Heart left ventricle (tissue), 16 donors: ENCODE measurements around the gene TPBGL. TPM values are rescaled to one million over a fixed set of nuclear protein-coding genes. Genes with fewer than 3 reads are reported as not detected.

Experiments used
- ATAC-seq, 4 donors: fragments of 200-7000 bp; cut with Tn5 transposase; one replicate each; pipeline ENCODE4 v1.9.1; 2020 to 2022; ENCODE audit warnings: moderate library complexity in 4 of 4, mild to moderate bottlenecking in 3 of 4, moderate number of reproducible peaks in 1 of 4
- DNase-seq, 5 donors: peaks; one replicate each; pipeline ENCODE4 v3.0.0-alpha.2; 2020
- H3K27ac ChIP-seq, 12 donors: fragments of 200-600 bp; sonication (generic) in 4 of 12; one replicate each; pipeline versions ENCODE4 v1.5.0 to v1.8.0; 2016 to 2022; ENCODE audit warnings: mild to moderate bottlenecking in 2 of 12
- H3K27me3 ChIP-seq, 9 donors: fragments of 200-600 bp; sonication (generic) in 2 of 9; one replicate each; pipeline versions ENCODE4 v1.5.1 to v1.8.0; 2016 to 2022; ENCODE audit warnings: mild to moderate bottlenecking in 3 of 9
- H3K36me3 ChIP-seq, 9 donors: fragments of 200-600 bp; sonication (generic) in 2 of 9; one replicate each; pipeline versions ENCODE4 v1.5.0 to v1.8.0; 2018 to 2022; ENCODE audit warnings: mild to moderate bottlenecking in 2 of 9
- H3K4me1 ChIP-seq, 12 donors: fragments of 200-600 bp; sonication (generic) in 4 of 12; one replicate each; pipeline versions ENCODE4 v1.5.0 to v1.8.0; 2016 to 2022; ENCODE audit warnings: mild to moderate bottlenecking in 3 of 12
- H3K4me3 ChIP-seq, 12 donors: fragments of 200-600 bp; sonication (generic) in 4 of 12; one replicate each; pipeline versions ENCODE4 v1.5.0 to v1.8.0; 2017 to 2022; ENCODE audit warnings: mild to moderate bottlenecking in 9 of 12, moderate library complexity in 4 of 12
- H3K9me3 ChIP-seq, 12 donors: fragments of 200-600 bp; sonication (generic) in 4 of 12; one replicate each; pipeline versions ENCODE4 v1.5.0 to v1.8.0; 2016 to 2022; ENCODE audit warnings: mild to moderate bottlenecking in 1 of 12
- POLR2A ChIP-seq, 2 donors: fragments of 450-650 bp; IDR thresholded peaks; one replicate each; pipeline ENCODE4 v1.6.1; 2017; ENCODE audit warnings: antibody characterized with exemption in 2 of 2, mild to moderate bottlenecking in 2 of 2, moderate library complexity in 2 of 2
- WGBS, 4 donors: extraction: QIAGEN DNeasy Blood & Tissue Kit in 2 of 4; methylation state at CpG; one replicate each; pipeline versions ENCODE4 v1.1.5 to v1.1.7; 2013 to 2018; 5-methylcytosine and 5-hydroxymethylcytosine counted together
- intact Hi-C, 10 donors: fragments of 100-400 bp; cut with DNase I; formaldehyde crosslinking; loops; one replicate each; pipeline versions ENCODE4 v1.11.1 to v1.14.2; 2022
- polyA plus RNA-seq, 2 donors: library from polyadenylated mRNA; stranded (reverse); fragments of 200-250 nt; gene quantifications; one replicate each; pipeline ENCODE4 v1.2.3, GENCODE V29; 2013
- total RNA-seq, 9 donors: library from RNA; depleted of rRNA in 2 of 9; stranded (reverse); fragments of >200 nt in 2 of 9; fragmentation: NEBNext Ultra II Directional in 3 of 9; extraction: Animal tissue kit (Norgen Biotek cat#: 25700) in 3 of 9; gene quantifications; one replicate each; pipeline versions ENCODE4 v1.1.0 to v1.2.4, GENCODE V29; 2016 to 2023
- TF ChIP-seq, protein P1 (sequence below), 12 donors: fragments of 200-600 bp; sonication (generic) in 4 of 12; IDR thresholded peaks; one replicate each; pipeline versions ENCODE4 v1.5.0 to v1.8.0; 2018 to 2022; ENCODE audit warnings: antibody characterized with exemption in 12 of 12, mild to moderate bottlenecking in 5 of 12
- donor health status: ischemic (EF 13 %, LVEDD 7.1; RV severe dilation, severe dysfunction).
- donor health status: healthy with polysubstance abuse.
- donor health status: DM: no; HTN: yes; CAD: no.
- donor health status: DM: no; HTN: no; CAD: no.
- donor health status: ischemic (EF 25% LVEDD 6.9; RV normal size, moderate dysfunction).
- donor health status: ischemic (EF 25% LVEDD 5.7; RV mildly dilated, moderate dysfunction).
- donor health status: healthy.
- donor health status: DM: yes; HTN: yes; CAD: no.
- donor health status: ischemic (EF 35%, LVEDD 5.7; RV mildly dilated, moderate dysfunction).
- donor health status: nonischemic (EF 11% LVEDD 7.7; RV severe dilation, severe dysfunction).
- donor health status: DM: yes; HTN: yes; CAD: no.
- donor health status: PGD.
- donor health status: ischemic (EF 29% LVEDD 5.4; RV normal size, mild dysfunction).
- donor health status: nonischemic (EF 23%, LVEDD 6.1; RV moderate dilation, normal function).

The TPBGL gene
- total and polyA plus RNA-seq, 11 donors: 0.07 to 1.0 (median 0.14) TPM; not detected in 5

DNA sequence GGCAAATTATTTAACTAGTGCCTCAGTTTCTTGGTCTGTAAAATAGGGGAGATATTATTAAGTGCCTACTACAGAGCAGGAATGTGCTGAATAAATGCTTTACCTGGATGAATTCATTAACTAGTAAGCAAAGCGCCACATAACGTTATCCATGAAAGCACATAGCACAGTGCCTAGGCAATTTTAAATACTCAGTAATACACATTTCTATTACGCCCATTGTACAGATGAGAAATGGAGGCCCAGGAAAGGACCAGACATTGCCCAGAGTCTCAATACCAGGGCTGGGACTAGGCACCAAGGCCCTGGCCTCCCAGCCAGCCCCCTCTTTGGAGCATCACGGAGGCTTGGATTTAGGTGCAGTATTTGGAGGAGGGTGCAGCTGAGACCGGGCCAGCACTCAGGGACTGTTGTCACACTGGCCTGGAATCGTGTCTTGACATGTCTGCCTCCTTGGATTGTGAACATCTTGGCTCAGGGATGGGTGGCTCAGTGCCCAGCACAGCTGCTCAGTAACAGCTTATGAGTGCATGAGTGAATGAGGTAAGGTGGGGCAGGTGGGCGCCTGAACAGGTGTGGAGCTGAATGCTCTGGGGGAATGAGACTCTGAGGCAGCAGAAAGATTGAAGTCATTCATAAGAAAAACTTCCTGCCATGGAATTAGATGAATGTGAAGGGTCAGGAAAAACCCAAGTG, 42.1 kb upstream of the TPBGL start:
- no peaks in the 10 kb centered on the region for H3K27me3 ChIP-seq
- intact Hi-C loops: no loop called here
- no peak overlapping the region for H3K4me3 ChIP-seq
- peaks cover 3 to 37% (median 24%) of the 10 kb centered on the region in 12 donors for H3K4me1 ChIP-seq
- TF ChIP-seq, protein P1, sequence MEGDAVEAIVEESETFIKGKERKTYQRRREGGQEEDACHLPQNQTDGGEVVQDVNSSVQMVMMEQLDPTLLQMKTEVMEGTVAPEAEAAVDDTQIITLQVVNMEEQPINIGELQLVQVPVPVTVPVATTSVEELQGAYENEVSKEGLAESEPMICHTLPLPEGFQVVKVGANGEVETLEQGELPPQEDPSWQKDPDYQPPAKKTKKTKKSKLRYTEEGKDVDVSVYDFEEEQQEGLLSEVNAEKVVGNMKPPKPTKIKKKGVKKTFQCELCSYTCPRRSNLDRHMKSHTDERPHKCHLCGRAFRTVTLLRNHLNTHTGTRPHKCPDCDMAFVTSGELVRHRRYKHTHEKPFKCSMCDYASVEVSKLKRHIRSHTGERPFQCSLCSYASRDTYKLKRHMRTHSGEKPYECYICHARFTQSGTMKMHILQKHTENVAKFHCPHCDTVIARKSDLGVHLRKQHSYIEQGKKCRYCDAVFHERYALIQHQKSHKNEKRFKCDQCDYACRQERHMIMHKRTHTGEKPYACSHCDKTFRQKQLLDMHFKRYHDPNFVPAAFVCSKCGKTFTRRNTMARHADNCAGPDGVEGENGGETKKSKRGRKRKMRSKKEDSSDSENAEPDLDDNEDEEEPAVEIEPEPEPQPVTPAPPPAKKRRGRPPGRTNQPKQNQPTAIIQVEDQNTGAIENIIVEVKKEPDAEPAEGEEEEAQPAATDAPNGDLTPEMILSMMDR (IDR thresholded peaks at IDR 0.05): no peak
- TF ChIP-seq POLR2A (IDR thresholded peaks at IDR 0.05): no peak
- H3K27ac ChIP-seq: no peak overlapping the region
- WGBS, 4 donors: 82 to 90% (median 88%) methylated on average over 6 to 7 of the region's 7 CpGs
- ATAC-seq: no peak
- DNase-seq: no peak
- no peaks in the 10 kb centered on the region for H3K9me3 ChIP-seq
- peaks cover 0 to 66% (median 0%) of the 10 kb centered on the region in 9 donors for H3K36me3 ChIP-seq

DNA sequence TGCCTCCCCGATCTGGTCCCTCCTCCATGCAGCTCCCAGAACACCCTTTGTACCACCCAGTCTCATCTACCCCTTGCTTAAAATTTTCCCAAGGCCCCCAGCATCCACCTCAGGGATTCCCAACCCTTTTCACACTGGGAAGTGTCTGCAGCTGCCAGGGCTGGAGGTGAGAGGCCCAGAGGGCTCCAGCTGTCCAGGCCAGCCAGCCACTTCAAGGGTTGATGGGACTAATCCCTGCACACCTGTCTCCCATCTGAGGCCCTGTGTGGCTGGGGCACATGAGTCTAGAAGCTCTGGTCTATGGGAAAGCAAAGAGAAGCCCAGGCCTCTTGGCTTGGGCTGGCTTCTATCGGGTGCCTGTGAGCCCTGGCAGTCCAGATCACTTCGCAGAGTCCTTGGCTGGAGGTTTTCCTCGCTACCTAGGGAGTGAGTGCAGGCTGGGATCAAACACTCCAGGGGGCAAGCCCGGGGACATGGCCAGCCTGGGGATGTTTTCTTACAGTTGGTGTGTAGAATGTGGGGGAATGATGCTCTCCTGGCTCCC, 41.1 kb upstream of the TPBGL start:
- H3K4me3 ChIP-seq: no peak overlapping the region
- DNase-seq: no peak
- TF ChIP-seq, protein P1 (IDR thresholded peaks at IDR 0.05): no peak
- no peak for TF ChIP-seq POLR2A (IDR thresholded peaks at IDR 0.05)
- WGBS, 4 donors: 76 to 89% (median 82%) methylated on average over 2 to 5 of the region's 5 CpGs
- intact Hi-C loops: no loop called here
- no peak overlapping the region for H3K27ac ChIP-seq
- ATAC-seq: no peak
- no peaks in the 10 kb centered on the region for H3K9me3 ChIP-seq
- peaks cover 0 to 68% (median 0%) of the 10 kb centered on the region in 9 donors for H3K36me3 ChIP-seq
- H3K4me1 ChIP-seq: peaks cover 0 to 32% (median 15%) of the 10 kb centered on the region in 12 donors
- H3K27me3 ChIP-seq: no peaks in the 10 kb centered on the region

DNA sequence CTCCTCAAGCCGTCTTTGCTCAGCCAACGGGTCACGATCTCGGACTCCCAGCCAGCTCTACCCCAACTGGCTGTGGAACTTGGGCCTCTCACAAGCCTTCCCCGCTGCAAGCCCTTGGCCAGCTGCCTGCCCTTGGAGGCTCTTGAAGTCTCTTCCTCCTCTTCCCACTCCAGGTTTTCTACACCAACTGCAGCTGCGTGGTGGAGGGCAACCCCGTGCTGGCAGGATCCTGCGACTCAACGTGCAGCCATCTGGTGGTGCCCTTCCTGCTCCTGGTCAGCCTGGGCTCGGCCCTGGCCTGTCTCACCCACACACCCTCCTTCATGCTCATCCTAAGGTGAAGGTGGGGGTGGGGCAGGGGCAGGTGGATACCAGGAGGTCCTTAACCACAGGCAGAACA, 40.5 kb upstream of the TPBGL start:
- Histone ChIP-seq H3K4me1 (peaks cover 0 to 30% (median 10%) of the 10 kb centered on the region in 12 donors), H3K27ac (no peak overlapping the region), H3K27me3 (no peaks in the 10 kb centered on the region), H3K9me3 (no peaks in the 10 kb centered on the region), H3K36me3 (peaks cover 0 to 69% (median 0%) of the 10 kb centered on the region in 9 donors), H3K4me3 (no peak overlapping the region)
- no peak for TF ChIP-seq POLR2A (IDR thresholded peaks at IDR 0.05)
- TF ChIP-seq, protein P1 (IDR thresholded peaks at IDR 0.05): no peak
- intact Hi-C loops: no loop called here
- ATAC-seq (no peak), DNase-seq (peak in 2 of 5 donors; percentile 67 to 69)
- 36 to 61% (median 51%) methylated on average over 9 to 10 of the region's 10 CpGs for WGBS, 4 donors

DNA sequence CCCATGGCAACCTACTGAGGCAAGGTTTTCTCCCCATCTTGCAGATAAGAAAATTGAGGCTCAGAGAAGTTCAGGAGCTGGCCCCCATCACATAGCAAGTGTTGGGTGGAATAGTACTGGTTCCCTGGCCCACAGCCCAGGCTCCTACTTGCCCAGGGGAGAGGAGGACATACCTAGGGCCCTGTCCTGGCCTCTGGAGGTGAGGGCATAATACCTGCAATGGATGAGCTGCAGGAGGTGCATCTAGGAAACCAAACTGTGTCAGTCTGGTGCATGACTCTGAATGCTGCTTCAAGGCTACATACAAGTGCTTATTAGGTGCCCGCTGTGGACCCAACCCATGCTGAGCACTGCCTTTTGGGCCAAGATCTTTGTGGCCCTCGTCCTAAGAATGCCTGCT, 40.0 kb upstream of the TPBGL start:
- ATAC-seq (no peak), DNase-seq (no peak)
- Histone ChIP-seq H3K4me1 (peaks cover 0 to 25% (median 6%) of the 10 kb centered on the region in 12 donors), H3K4me3 (no peak overlapping the region), H3K27me3 (no peaks in the 10 kb centered on the region), H3K9me3 (no peaks in the 10 kb centered on the region), H3K27ac (no peak overlapping the region), H3K36me3 (peaks cover 0 to 69% (median 0%) of the 10 kb centered on the region in 9 donors)
- intact Hi-C loops: no loop called here
- TF ChIP-seq, protein P1 (IDR thresholded peaks at IDR 0.05): no peak
- TF ChIP-seq POLR2A (IDR thresholded peaks at IDR 0.05): no peak
- 92 to 100% (median 94%) methylated on average over 2 of the region's 2 CpGs for WGBS, 4 donors
